ENCODE data around the gene RDH14. TPM values are rescaled to one million over a fixed set of nuclear protein-coding genes. Genes with fewer than 3 reads are reported as not detected.

RDH14 gene
- total RNA-seq, 1 experiment from 2014 or later: 15.4 TPM

DNA sequence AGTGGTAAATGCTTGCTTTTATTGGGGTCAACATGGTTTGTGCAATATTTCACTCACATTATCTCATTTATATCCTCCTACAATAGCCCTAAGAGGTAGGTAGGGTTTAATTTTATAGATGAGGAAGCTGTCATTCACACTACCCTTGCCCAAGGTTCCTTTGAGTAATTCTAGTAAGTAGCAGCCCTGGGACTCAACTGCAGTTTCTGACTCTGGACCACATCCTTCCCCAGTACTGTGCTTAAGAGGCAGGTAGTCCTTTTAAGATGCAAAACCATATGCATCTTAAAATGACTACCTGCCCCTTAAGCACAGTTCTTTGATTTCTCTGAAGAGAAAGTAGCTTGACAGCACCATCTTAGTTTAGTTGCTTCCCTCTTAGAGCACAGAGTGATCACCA, 44.7 kb upstream of the RDH14 start:
- Histone ChIP-seq H3K9me3 (ENCODE audit: control insufficient read depth, insufficient read depth, low read depth, low read length) (no peaks in the 10 kb centered on the region), H3K36me3 (ENCODE audit: control insufficient read depth, insufficient read depth, low read length) (no peaks in the 10 kb centered on the region), H3K4me3 (ENCODE audit: low read depth in 2 of 2, low read length in 2 of 2) (no peak overlapping the region), H3K4me1 (ENCODE audit: control insufficient read depth, insufficient read depth, low read length) (no peaks in the 10 kb centered on the region), H3K27ac (ENCODE audit: low read length) (no peak overlapping the region), H3K27me3 (ENCODE audit: control insufficient read depth, insufficient read depth, low read length) (no peaks in the 10 kb centered on the region)
- DNase-seq (ENCODE audit: low read depth, low spot score) (no peak), ATAC-seq (no peak)
- intact Hi-C loops (cut with micrococcal nuclease; ENCODE audit: unreplicated experiment): no loop called here
- POLR2A ChIA-PET: no interaction called here
- in situ Hi-C loops (cut with HindIII; ENCODE audit: low pct_unique_long_range_greater_than_20kb, low sequenced_read_pairs): no loop called here
- CTCF ChIA-PET: no interaction called here
- TF ChIP-seq CTCF (IDR thresholded peaks at IDR 0.05) (no peak), POLR2AphosphoS5 (IDR thresholded peaks at IDR 0.05; ENCODE audit: low read depth, low read length) (no peak), TCF7L2 (IDR thresholded peaks at IDR 0.05; ENCODE audit: low read depth, low read length) (no peak), SIN3A (IDR thresholded peaks at IDR 0.05; ENCODE audit: borderline replicate concordance, insufficient read depth, low read depth, low read length) (no peak)
- TF ChIP-seq, protein P1, sequence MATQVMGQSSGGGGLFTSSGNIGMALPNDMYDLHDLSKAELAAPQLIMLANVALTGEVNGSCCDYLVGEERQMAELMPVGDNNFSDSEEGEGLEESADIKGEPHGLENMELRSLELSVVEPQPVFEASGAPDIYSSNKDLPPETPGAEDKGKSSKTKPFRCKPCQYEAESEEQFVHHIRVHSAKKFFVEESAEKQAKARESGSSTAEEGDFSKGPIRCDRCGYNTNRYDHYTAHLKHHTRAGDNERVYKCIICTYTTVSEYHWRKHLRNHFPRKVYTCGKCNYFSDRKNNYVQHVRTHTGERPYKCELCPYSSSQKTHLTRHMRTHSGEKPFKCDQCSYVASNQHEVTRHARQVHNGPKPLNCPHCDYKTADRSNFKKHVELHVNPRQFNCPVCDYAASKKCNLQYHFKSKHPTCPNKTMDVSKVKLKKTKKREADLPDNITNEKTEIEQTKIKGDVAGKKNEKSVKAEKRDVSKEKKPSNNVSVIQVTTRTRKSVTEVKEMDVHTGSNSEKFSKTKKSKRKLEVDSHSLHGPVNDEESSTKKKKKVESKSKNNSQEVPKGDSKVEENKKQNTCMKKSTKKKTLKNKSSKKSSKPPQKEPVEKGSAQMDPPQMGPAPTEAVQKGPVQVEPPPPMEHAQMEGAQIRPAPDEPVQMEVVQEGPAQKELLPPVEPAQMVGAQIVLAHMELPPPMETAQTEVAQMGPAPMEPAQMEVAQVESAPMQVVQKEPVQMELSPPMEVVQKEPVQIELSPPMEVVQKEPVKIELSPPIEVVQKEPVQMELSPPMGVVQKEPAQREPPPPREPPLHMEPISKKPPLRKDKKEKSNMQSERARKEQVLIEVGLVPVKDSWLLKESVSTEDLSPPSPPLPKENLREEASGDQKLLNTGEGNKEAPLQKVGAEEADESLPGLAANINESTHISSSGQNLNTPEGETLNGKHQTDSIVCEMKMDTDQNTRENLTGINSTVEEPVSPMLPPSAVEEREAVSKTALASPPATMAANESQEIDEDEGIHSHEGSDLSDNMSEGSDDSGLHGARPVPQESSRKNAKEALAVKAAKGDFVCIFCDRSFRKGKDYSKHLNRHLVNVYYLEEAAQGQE (IDR thresholded peaks at IDR 0.05; ENCODE audit: insufficient read depth in 1 of 2, low read depth in 2 of 2, low read length in 1 of 2): no peak
- no TSS peak for BruUV-seq (replicated peaks)

- no TSS peak for BruUV-seq (replicated peaks)
- DNase-seq (ENCODE audit: low read depth, low spot score) (no peak), ATAC-seq (no peak)
- no peaks in the 10 kb centered on the region for H3K36me3 ChIP-seq (ENCODE audit: control insufficient read depth, insufficient read depth, low read length)
- POLR2A ChIA-PET: no interaction called here
- H3K27ac ChIP-seq (ENCODE audit: low read length): no peak overlapping the region
- no peaks in the 10 kb centered on the region for H3K9me3 ChIP-seq (ENCODE audit: control insufficient read depth, insufficient read depth, low read depth, low read length)
- H3K27me3 ChIP-seq (ENCODE audit: control insufficient read depth, insufficient read depth, low read length): no peaks in the 10 kb centered on the region
- no peak overlapping the region for H3K4me3 ChIP-seq (ENCODE audit: low read depth in 2 of 2, low read length in 2 of 2)
- in situ Hi-C loops (cut with HindIII; ENCODE audit: low pct_unique_long_range_greater_than_20kb, low sequenced_read_pairs): no loop called here
- intact Hi-C loops (cut with micrococcal nuclease; ENCODE audit: unreplicated experiment): no loop called here
- CTCF ChIA-PET: no interaction called here
- no peaks in the 10 kb centered on the region for H3K4me1 ChIP-seq (ENCODE audit: control insufficient read depth, insufficient read depth, low read length)
- TF ChIP-seq TCF7L2 (IDR thresholded peaks at IDR 0.05; ENCODE audit: low read depth, low read length) (no peak), CTCF (IDR thresholded peaks at IDR 0.05) (no peak), POLR2AphosphoS5 (IDR thresholded peaks at IDR 0.05; ENCODE audit: low read depth, low read length) (no peak), SIN3A (IDR thresholded peaks at IDR 0.05; ENCODE audit: borderline replicate concordance, insufficient read depth, low read depth, low read length) (no peak)
- TF ChIP-seq, protein P1 (IDR thresholded peaks at IDR 0.05; ENCODE audit: insufficient read depth in 1 of 2, low read depth in 2 of 2, low read length in 1 of 2): no peak
Observed at GRCh38 chr2:18604531-18604885, 44.1 kb upstream of the RDH14 start.
